ENCODE results near the gene KIF5C.

GRCh38 chr2:149049142-149049541 is 174.1 kb downstream of the KIF5C start:
- TF ChIP-seq, protein P1, sequence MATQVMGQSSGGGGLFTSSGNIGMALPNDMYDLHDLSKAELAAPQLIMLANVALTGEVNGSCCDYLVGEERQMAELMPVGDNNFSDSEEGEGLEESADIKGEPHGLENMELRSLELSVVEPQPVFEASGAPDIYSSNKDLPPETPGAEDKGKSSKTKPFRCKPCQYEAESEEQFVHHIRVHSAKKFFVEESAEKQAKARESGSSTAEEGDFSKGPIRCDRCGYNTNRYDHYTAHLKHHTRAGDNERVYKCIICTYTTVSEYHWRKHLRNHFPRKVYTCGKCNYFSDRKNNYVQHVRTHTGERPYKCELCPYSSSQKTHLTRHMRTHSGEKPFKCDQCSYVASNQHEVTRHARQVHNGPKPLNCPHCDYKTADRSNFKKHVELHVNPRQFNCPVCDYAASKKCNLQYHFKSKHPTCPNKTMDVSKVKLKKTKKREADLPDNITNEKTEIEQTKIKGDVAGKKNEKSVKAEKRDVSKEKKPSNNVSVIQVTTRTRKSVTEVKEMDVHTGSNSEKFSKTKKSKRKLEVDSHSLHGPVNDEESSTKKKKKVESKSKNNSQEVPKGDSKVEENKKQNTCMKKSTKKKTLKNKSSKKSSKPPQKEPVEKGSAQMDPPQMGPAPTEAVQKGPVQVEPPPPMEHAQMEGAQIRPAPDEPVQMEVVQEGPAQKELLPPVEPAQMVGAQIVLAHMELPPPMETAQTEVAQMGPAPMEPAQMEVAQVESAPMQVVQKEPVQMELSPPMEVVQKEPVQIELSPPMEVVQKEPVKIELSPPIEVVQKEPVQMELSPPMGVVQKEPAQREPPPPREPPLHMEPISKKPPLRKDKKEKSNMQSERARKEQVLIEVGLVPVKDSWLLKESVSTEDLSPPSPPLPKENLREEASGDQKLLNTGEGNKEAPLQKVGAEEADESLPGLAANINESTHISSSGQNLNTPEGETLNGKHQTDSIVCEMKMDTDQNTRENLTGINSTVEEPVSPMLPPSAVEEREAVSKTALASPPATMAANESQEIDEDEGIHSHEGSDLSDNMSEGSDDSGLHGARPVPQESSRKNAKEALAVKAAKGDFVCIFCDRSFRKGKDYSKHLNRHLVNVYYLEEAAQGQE (IDR thresholded peaks at IDR 0.05; ENCODE audit: unreplicated experiment): no peak
- TF ChIP-seq, protein P2, sequence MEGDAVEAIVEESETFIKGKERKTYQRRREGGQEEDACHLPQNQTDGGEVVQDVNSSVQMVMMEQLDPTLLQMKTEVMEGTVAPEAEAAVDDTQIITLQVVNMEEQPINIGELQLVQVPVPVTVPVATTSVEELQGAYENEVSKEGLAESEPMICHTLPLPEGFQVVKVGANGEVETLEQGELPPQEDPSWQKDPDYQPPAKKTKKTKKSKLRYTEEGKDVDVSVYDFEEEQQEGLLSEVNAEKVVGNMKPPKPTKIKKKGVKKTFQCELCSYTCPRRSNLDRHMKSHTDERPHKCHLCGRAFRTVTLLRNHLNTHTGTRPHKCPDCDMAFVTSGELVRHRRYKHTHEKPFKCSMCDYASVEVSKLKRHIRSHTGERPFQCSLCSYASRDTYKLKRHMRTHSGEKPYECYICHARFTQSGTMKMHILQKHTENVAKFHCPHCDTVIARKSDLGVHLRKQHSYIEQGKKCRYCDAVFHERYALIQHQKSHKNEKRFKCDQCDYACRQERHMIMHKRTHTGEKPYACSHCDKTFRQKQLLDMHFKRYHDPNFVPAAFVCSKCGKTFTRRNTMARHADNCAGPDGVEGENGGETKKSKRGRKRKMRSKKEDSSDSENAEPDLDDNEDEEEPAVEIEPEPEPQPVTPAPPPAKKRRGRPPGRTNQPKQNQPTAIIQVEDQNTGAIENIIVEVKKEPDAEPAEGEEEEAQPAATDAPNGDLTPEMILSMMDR (conservative IDR thresholded peaks at IDR 0.05; ENCODE audit: low read depth in 2 of 2): no peak
- no peak for TF ChIP-seq EZH2phosphoT487 (IDR thresholded peaks at IDR 0.05; ENCODE audit: unreplicated experiment)
- TF ChIP-seq EZH2 (IDR thresholded peaks at IDR 0.05; ENCODE audit: low read depth, unreplicated experiment): no peak
- TF ChIP-seq POLR2AphosphoS5 (IDR thresholded peaks at IDR 0.05; ENCODE audit: low read depth): no peak
- TF ChIP-seq JUNB (IDR thresholded peaks at IDR 0.05; ENCODE audit: unreplicated experiment): no peak
- no peak for TF ChIP-seq ETS1 (IDR thresholded peaks at IDR 0.05)
- no peak for TF ChIP-seq CREB1 (CRISPR knock-in tag; IDR thresholded peaks at IDR 0.05; ENCODE audit: low read depth)
- no peak for TF ChIP-seq ZNF331 (CRISPR knock-in tag; IDR thresholded peaks at IDR 0.05; ENCODE audit: low read depth)
- TF ChIP-seq STAT1 (IDR thresholded peaks at IDR 0.05; ENCODE audit: unreplicated experiment): no peak

All from GM23338 (cell line).